GM13977 (cell line): Measurements from ENCODE around the gene ROBO3.

Source experiments
- DNase-seq: peaks from one replicate; pipeline ENCODE4 v3.0.0; 2012; ENCODE audit warnings: low spot score
- CTCF ChIP-seq: IDR thresholded peaks from 2 replicates; pipeline ENCODE4 v1.5.1; 2012; ENCODE audit warnings: mild to moderate bottlenecking, control low read depth; ENCODE audit not compliant: insufficient read depth; ENCODE audit errors: extremely low read depth, missing control alignments
- in situ Hi-C: fragments of 300-500 bp; cut with MboI; formaldehyde crosslinking; loops from one replicate; pipeline ENCODE4 v1.12.0; 2022; ENCODE audit warnings: low sequenced_read_pairs, low pct_unique_long_range_greater_than_20kb, mixed read lengths, inconsistent platforms; ENCODE audit not compliant: unreplicated experiment

ROBO3 gene

GRCh38 chr11:124829986-124830385 lies 35.2 kb upstream of the ROBO3 start:
- no peak for DNase-seq
- in situ Hi-C loops, result loop anchor here (25.0 kb wide), 1 partner anchor 168 kb away; the partner anchor contains the start of genes SIAE and SPA17
- TF ChIP-seq CTCF, result no peak

DNA sequence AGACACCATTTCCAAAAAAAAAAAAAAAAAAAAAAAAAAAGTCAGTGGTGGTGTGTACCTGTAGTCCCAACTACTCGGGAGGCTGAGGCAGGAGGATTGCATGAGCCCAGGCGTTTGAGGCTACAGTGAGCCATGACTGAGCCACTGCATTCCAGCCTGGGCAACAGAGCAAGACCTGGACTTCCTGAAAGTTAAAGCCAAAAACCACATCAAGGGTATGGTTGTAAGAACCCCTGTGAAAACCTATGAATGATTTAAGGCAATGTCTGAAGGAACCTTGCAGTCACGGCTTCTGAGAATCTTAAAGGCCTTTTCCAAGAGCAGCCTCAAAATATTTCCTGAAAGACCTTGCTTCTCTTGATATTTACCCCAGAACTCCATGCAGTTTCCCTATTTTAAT lies 34.5 kb upstream of the ROBO3 start:
- no peak for DNase-seq
- no peak for TF ChIP-seq CTCF
- in situ Hi-C loops, result loop anchor here (25.0 kb wide), 1 partner anchor 168 kb away; the partner anchor contains the start of genes SIAE and SPA17

DNA sequence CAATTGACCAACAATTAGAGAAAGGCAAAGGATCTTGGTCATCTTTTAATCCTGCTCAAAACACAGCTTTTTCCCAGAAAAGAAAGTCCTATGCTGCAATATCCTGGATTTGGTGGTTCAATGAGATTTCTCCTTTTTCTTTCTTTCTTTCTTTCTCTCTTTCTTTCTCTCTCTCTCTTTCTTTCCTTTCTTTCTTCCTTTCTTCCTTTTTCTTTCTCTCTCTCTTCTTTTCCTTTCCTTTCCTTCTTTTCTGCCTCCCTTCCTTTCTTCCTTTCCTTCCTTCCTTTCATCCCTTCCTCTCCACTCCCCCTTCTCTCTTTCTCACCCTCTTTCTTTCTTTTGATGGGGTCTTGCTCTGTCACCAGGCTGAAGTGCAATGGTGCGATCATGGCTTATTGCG lies 33.3 kb upstream of the ROBO3 start:
- no peak for TF ChIP-seq CTCF
- DNase-seq, result no peak
- in situ Hi-C loops, result loop anchor here (25.0 kb wide), 1 partner anchor 170 kb away; the partner anchor contains the start of genes SIAE and SPA17

DNA sequence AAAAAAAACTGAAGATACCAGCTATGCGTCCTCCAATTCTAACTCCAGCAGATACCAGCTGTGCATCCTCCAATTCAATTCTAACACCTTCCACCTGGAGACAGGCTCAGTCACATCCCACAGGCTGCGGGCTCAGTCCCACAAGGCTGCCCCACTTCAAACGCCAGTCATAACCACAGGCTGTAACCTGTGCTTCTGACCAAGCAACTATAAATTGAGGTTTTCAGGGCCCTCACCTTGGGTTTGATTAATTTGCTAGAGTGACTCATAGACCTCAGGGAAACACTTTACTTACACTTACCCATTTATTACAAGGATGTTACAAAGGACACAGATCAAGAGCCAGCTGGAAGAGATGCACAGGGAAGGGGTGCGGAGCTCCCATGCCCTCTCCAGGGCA lies 32.7 kb upstream of the ROBO3 start:
- DNase-seq, result no peak
- in situ Hi-C loops, result loop anchor here (25.0 kb wide), 1 partner anchor 170 kb away; the partner anchor contains the start of genes SIAE and SPA17
- no peak for TF ChIP-seq CTCF

DNA sequence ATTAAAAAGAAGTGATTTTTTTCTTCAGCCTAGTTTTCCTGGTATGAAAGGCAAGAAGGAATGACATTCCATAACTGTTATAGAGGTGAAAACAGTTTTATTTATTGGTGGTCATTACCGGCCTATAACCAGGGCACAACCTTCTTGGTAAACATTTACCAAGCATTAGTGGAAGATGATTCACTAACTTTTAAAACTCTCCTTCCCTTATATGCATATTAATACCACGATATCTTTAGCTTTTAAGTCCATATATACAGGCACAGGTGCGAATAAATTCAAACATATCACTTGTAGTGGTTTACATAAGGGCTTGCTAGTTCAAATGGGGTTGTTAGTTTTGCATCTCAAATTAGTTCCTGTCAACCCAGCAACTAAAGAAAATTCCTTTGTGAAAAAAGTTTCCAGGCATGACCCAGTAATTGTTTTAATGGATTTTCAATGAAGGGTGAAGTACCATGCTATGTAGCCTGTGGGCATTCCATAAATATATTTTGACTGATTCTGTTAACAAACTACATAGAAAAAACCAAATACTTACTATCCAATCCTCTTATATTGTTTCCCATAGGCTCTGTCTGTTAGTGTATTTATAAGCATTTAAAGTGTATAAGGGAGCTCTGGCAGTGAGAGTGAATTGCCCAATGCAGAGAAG lies 30.6 kb upstream of the ROBO3 start:
- DNase-seq, result no peak

DNA sequence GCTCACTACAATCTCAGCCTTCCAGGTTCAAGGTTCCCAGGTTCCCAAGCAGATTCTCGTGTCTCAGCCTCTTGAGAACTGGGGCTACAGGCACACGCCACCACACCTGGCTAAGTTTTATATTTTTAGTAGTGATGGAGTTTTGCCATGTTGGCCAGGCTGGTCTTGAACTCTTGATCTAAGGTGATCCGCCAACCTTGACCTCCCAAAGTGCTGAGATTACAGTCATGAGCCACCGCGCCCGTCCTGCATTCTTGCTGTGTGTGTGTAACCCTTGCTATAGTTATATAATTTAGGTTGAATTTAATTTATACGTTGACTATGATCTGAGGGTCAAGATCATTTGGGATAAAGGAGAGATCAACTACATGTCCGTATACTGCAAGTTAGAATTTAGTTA lies 29.3 kb upstream of the ROBO3 start:
- in situ Hi-C loops, result loop anchor here (25.0 kb wide), 1 partner anchor 174 kb away; the partner anchor contains the start of genes SIAE and SPA17
- no peak for TF ChIP-seq CTCF

More for the DNA sequence above, 30.6 kb upstream of the ROBO3 start:
- TF ChIP-seq CTCF, result no peak
- in situ Hi-C loops, result loop anchor here (25.0 kb wide), 1 partner anchor 172 kb away; the partner anchor contains the start of genes SIAE and SPA17

More for the DNA sequence above, 29.3 kb upstream of the ROBO3 start:
- DNase-seq, result no peak
